NB4 (cell line): Measurements from ENCODE around the gene METAP1.
"Not testable (repeated sequence)": the region's sequence is repeated elsewhere in the genome, so short reads cannot be mapped to it uniquely, and the experiment has no call there.

Experiments
- DNase-seq: peaks from one replicate; pipeline ENCODE4 v3.0.0; 2010; ENCODE audit warnings: low read depth
- H3K4me3 ChIP-seq: one replicate; pipeline ENCODE4 v1.5.1; 2011; ENCODE audit warnings: mild to moderate bottlenecking, low read depth, low read length, moderate library complexity
- MYC ChIP-seq: IDR thresholded peaks from 2 replicates; pipeline ENCODE4 v1.6.1; 2011; ENCODE audit warnings: low read depth, low read length
- POLR2A ChIP-seq: IDR thresholded peaks from 2 replicates; pipeline ENCODE4 v1.6.1; 2011; ENCODE audit warnings: mild to moderate bottlenecking; ENCODE audit not compliant: insufficient read length; ENCODE audit errors: extremely low read depth
- TF ChIP-seq, protein P1 (sequence below): IDR thresholded peaks from 2 replicates; pipeline ENCODE4 v1.6.1; 2011; ENCODE audit warnings: low read depth, low read length
- TF ChIP-seq, protein P2 (sequence below): IDR thresholded peaks from one replicate; pipeline ENCODE4 v1.5.1; 2012; ENCODE audit warnings: low read depth, low read length

METAP1 gene

DNA sequence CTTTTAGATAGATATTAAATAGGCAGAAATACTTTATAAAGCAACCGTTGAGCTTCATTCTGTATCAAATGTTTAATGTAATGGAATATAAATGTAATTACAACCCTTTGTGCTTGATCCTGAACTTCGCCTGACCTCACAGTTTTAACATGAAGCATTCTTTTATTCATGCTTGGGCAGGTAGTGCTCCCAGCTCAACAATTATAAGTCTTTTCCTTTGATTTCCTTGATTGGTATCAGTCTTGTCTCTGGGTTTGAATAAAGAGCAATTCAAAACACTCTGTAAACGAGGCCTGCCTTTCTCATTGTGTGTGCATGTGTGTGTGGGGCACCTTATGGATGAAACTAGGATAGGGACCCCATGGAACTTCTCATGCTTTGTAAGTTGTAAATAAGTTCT is 6.8 kb downstream of the METAP1 start:
- DNase-seq = no peak
- TF ChIP-seq, protein P1, sequence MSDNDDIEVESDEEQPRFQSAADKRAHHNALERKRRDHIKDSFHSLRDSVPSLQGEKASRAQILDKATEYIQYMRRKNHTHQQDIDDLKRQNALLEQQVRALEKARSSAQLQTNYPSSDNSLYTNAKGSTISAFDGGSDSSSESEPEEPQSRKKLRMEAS = no peak
- TF ChIP-seq MYC = no peak
- no peak for TF ChIP-seq POLR2A
- TF ChIP-seq, protein P2, sequence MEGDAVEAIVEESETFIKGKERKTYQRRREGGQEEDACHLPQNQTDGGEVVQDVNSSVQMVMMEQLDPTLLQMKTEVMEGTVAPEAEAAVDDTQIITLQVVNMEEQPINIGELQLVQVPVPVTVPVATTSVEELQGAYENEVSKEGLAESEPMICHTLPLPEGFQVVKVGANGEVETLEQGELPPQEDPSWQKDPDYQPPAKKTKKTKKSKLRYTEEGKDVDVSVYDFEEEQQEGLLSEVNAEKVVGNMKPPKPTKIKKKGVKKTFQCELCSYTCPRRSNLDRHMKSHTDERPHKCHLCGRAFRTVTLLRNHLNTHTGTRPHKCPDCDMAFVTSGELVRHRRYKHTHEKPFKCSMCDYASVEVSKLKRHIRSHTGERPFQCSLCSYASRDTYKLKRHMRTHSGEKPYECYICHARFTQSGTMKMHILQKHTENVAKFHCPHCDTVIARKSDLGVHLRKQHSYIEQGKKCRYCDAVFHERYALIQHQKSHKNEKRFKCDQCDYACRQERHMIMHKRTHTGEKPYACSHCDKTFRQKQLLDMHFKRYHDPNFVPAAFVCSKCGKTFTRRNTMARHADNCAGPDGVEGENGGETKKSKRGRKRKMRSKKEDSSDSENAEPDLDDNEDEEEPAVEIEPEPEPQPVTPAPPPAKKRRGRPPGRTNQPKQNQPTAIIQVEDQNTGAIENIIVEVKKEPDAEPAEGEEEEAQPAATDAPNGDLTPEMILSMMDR = no peak
- H3K4me3 ChIP-seq = no peak overlapping the region

DNA sequence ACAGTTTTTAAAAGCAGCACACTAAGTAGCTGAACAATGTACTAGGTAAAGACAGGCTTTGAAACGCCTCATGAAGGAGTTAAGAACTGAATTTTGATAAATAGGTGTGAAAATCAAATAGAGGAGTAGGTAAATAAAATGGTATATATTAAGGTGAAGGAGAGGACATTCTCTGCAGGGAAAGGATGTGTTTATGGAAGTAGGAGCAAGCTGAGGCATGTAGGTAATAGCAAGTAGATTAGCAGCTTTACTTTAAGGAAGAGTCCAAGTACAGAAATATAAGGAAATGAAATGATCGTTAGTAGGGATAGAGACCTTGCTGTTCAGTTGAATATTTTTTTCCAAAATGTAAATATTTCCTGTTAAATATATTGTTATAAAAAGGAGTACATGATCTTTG is 12.5 kb downstream of the METAP1 start:
- DNase-seq = no peak
- H3K4me3 ChIP-seq = no peak overlapping the region
- TF ChIP-seq, protein P2 = no peak
- TF ChIP-seq, protein P1 = no peak
- no peak for TF ChIP-seq MYC
- TF ChIP-seq POLR2A = no peak

DNA sequence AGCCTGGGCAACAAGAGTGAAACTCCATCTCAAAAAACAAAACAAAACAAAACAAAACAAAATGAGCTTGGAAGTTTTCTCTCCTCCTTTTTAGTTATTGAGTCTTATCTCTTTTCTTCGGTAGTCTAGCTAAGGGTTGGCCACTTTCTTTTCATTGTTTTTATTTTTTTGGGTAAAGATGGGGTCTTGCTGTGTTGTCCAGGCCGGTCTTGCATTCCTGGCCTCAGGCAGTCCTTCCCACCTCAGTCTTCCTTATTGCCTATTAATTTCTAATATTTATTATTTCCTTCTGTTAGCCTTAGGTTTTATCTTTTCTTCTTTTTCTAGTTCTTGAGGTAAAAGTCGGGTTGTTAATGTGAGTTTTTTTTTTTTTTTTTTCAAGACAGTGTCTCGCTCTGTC is 16.4 kb downstream of the METAP1 start:
- H3K4me3 ChIP-seq = no peak overlapping the region
- TF ChIP-seq MYC (no peak), POLR2A (no peak)
- TF ChIP-seq, protein P1 = no peak
- DNase-seq = no peak

DNA sequence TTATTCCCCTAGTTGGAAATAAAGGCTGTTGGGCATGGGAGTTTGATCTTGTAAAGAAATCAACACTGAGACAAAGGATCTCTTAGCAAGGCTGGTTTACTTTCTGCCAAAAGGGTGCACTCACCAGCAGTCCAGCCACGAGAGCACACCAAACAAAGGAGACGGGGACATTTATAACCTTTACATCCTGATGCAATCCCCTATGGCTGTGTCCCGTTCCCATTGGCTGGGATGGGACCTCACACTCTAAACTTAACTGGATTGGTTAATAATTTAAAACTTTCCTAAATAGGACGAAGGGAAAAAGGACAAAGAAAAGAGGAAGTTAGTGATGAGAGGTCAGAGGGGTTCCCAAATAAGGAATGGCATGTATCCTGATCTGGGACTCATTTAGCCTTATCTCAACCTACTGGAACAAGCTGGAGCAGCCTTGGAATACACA is 17.9 kb downstream of the METAP1 start:
- no peak for DNase-seq
- TF ChIP-seq POLR2A (no peak), MYC (no peak)
- H3K4me3 ChIP-seq = no peak overlapping the region

DNA sequence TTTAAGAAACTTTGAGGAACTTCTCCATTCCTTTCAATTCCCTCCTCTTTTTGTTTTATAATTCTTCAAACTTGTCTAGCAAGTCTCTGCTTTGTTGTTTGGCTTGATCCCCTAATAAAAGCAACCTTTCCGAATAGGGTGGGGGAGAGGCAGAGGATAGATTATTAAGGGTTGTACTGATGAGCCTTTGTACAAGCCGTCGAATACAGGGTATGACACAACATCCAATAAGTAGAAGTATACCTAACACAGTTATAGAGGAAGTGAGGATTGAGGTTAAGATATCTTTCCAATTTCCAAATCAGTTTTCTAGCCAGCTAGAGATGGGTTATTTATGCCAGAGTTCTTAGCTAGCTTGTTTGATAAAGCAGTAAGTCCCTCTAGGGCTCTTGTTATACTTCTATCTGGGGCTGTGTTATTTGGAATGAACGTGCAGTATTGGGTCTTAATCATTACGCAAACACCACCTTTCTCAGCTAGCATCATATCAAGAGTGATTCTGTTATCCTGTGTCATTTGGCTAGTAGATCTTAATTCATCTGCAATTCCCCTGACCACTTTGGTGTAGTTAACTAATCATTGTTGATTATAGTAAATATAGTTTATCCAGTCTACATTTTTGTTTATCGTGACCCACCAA is 18.5 kb downstream of the METAP1 start:
- TF ChIP-seq, protein P2 = no peak
- TF ChIP-seq POLR2A (no peak), MYC (no peak)
- TF ChIP-seq, protein P1 = no peak
- no peak overlapping the region for H3K4me3 ChIP-seq
- DNase-seq = no peak

DNA sequence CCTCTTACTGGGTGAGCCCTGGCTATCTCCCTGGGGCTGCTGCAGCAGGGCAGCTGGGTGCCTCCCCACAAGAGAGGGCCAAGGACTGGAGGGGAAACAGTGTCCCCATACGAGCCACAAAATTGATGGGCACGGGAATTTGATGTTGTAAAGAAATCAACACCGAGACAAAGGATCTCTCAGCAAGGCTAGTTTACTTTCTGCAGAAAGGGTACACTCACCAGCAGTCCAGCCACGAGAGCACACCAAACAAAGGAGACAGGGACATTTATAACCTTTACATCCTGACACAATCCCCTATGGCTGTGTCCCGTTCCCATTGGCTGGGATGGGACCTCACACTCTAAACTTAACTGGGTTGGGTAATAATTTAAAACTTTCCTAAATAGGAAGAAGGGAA is 25.9 kb downstream of the METAP1 start:
- DNase-seq = no peak
- no peak overlapping the region for H3K4me3 ChIP-seq
- TF ChIP-seq, protein P1 = no peak
- no peak for TF ChIP-seq POLR2A
- no peak for TF ChIP-seq MYC
- TF ChIP-seq, protein P2 = no peak

DNA sequence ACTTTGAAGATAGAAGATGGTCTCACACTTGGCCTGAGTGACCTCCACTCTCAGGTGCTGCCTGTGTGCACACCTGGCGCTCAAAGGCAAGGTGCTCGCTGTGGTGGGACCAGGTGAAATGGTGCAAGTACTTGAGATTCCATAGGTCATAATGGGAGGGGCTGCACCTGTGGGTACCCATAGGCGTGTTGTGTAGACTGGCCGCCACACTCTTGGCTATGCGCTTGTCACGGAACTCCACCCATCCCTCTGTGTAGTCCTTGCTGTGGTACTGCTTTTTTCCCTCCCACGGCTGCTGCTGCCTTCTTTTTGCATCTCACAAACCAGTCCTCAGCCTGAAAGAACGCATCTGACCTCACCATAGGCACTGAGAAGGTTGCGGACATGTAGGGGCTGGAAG is 27.0 kb downstream of the METAP1 start:
- no peak for TF ChIP-seq POLR2A
- TF ChIP-seq, protein P1 = no peak
- TF ChIP-seq MYC = no peak
- TF ChIP-seq, protein P2 = no peak
- no peak for DNase-seq
- peak overlapping the region; percentile 48 for H3K4me3 ChIP-seq

DNA sequence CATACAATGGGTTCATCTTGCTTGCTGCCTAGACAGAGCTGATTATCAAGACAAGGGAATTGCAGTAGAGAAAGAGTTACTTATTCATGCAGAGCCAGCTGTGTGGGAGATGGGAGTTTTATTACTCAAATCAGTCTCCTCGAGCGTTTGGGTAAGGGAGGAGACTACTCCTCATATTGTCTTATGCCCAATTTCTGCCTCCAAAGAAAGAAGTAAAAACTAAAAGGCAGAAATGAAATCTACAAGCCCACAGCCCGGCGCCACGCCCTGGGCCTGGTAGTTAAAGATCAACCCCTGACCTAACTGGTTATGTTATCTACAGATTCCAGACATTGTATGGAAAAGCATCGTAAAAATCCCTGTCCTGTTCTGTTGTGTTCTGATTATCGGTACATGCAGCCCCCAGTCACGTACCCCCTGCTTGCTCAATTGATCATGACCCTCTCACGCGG is 28.3 kb downstream of the METAP1 start:
- DNase-seq, H3K4me3 ChIP-seq: not testable (repeated sequence)
